Thyroid gland (tissue), 4 donors: Measurements from ENCODE around the gene PDPK1.

Experiments used
- POLR2A ChIP-seq, 2 donors: fragments of 450-650 bp; IDR thresholded peaks; one replicate each; pipeline ENCODE4 v1.6.1; 2017; ENCODE audit warnings: antibody characterized with exemption in 2 of 2, mild to moderate bottlenecking in 2 of 2, moderate library complexity in 1 of 2
- TF ChIP-seq, protein P1 (sequence below), 6 experiments: fragments of 200-600 bp in 3 of 6; fragments of 450-650 bp in 3 of 6; sonication (generic) in 3 of 6; IDR thresholded peaks; one replicate each; pipeline ENCODE4 v1.5.1; 2016 to 2019; ENCODE audit warnings: antibody characterized with exemption in 6 of 6, mild to moderate bottlenecking in 2 of 6, inconsistent platforms in 1 of 6, moderate library complexity in 1 of 6

DNA sequence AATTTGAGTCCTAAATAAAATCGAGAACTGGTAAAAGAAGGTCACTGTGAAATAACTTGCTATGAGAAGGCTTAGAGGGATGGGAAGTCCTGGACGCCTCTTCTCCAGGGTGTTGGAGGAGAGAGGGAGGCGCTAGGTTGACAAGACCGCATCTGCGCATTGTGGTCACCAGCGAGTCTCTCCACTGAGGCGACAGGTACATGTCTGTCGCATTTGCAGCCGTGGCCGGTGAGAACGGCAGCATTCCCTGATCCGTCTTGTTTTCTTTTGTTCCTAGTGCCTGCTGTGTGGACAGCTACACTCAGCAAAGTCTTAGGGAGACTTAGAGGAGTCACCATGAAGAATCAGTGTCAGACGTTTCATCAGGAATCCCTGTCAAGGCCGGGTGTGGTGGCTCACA is 32.1 kb upstream of the PDPK1 start:
- TF ChIP-seq, protein P1, sequence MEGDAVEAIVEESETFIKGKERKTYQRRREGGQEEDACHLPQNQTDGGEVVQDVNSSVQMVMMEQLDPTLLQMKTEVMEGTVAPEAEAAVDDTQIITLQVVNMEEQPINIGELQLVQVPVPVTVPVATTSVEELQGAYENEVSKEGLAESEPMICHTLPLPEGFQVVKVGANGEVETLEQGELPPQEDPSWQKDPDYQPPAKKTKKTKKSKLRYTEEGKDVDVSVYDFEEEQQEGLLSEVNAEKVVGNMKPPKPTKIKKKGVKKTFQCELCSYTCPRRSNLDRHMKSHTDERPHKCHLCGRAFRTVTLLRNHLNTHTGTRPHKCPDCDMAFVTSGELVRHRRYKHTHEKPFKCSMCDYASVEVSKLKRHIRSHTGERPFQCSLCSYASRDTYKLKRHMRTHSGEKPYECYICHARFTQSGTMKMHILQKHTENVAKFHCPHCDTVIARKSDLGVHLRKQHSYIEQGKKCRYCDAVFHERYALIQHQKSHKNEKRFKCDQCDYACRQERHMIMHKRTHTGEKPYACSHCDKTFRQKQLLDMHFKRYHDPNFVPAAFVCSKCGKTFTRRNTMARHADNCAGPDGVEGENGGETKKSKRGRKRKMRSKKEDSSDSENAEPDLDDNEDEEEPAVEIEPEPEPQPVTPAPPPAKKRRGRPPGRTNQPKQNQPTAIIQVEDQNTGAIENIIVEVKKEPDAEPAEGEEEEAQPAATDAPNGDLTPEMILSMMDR (IDR thresholded peaks at IDR 0.05): no peak
- no peak for TF ChIP-seq POLR2A (IDR thresholded peaks at IDR 0.05)
